ENCODE measurements around the gene OXSR1.

- TF ChIP-seq CTCF (IDR thresholded peaks at IDR 0.05), result no peak
- TF ChIP-seq POLR2A (IDR thresholded peaks at IDR 0.05), result no peak
Observed at GRCh38 chr3:38167591-38167990, 2.3 kb downstream of the OXSR1 start.

Measured in uterus (tissue), 2 donors.